ENCODE results near the gene TCEA3. TPM values are rescaled to one million over a fixed set of nuclear protein-coding genes. Genes with fewer than 3 reads are reported as not detected.

The TCEA3 gene
- 100 to 1,000 TPM in 2 of 4 donors, 10 to 100 TPM in 2; 64.6 to 125 (median 104) TPM for total RNA-seq

- no peaks in the 10 kb centered on the region for H3K9me3 ChIP-seq
- peak within 1 kb of the TSS; percentile 58 to 83 (median 80) for H3K27ac ChIP-seq
- TF ChIP-seq CTCF (IDR thresholded peaks at IDR 0.05) (no peak), POLR2A (IDR thresholded peaks at IDR 0.05) (no peak)
- no peaks in the 10 kb centered on the region for H3K27me3 ChIP-seq
- DNase-seq, result peak in 2 of 3 donors; percentile 63 to 82
- peak within 1 kb of the TSS; percentile 46 to 63 (median 54) for H3K4me3 ChIP-seq
- peaks cover 0 to under 1% (median 0%) of the 10 kb centered on the region in 3 donors for H3K36me3 ChIP-seq
- H3K4me1 ChIP-seq, result peaks cover 0 to 32% (median 8%) of the 10 kb centered on the region in 4 donors
Measured at GRCh38 chr1:23424293-23425192, at the start of gene TCEA3. TCEA3 (minus strand) TSS chr1:23424748; CDS start chr1:23424633, 115 bp downstream.

- Histone ChIP-seq H3K27ac (no peak overlapping the region), H3K9me3 (no peaks in the 10 kb centered on the region), H3K4me3 (no peak overlapping the region), H3K27me3 (no peaks in the 10 kb centered on the region), H3K4me1 (no peaks in the 10 kb centered on the region), H3K36me3 (no peaks in the 10 kb centered on the region)
- TF ChIP-seq CTCF (IDR thresholded peaks at IDR 0.05) (no peak), POLR2A (IDR thresholded peaks at IDR 0.05) (no peak)
- no peak for DNase-seq
Measured at GRCh38 chr1:23473037-23473800, 48.7 kb upstream of the TCEA3 start.

GRCh38 chr1:23472351-23473036, 47.9 kb upstream of the TCEA3 start:
- H3K27me3 ChIP-seq, result no peaks in the 10 kb centered on the region
- H3K36me3 ChIP-seq, result no peaks in the 10 kb centered on the region
- no peak overlapping the region for H3K4me3 ChIP-seq
- TF ChIP-seq POLR2A (IDR thresholded peaks at IDR 0.05) (no peak), CTCF (IDR thresholded peaks at IDR 0.05) (no peak)
- no peak overlapping the region for H3K27ac ChIP-seq
- DNase-seq, result no peak
- H3K4me1 ChIP-seq, result no peaks in the 10 kb centered on the region
- no peaks in the 10 kb centered on the region for H3K9me3 ChIP-seq

- H3K27me3 ChIP-seq, result no peaks in the 10 kb centered on the region
Measured at GRCh38 chr1:23471473-23472075, 47.0 kb upstream of the TCEA3 start.

More at GRCh38 chr1:23471473-23472075, 47.0 kb upstream of the TCEA3 start:
- DNase-seq, result no peak
- TF ChIP-seq POLR2A (IDR thresholded peaks at IDR 0.05) (no peak), CTCF (IDR thresholded peaks at IDR 0.05) (no peak)
- H3K9me3 ChIP-seq, result no peaks in the 10 kb centered on the region
- H3K27ac ChIP-seq, result no peak overlapping the region
- H3K36me3 ChIP-seq, result no peaks in the 10 kb centered on the region
- no peak overlapping the region for H3K4me3 ChIP-seq
- no peaks in the 10 kb centered on the region for H3K4me1 ChIP-seq
